Measurements from ENCODE around the gene PLAAT4. TPM values are rescaled to one million over a fixed set of nuclear protein-coding genes. Genes with fewer than 3 reads are reported as not detected.

The PLAAT4 gene
- total RNA-seq, 1 experiment from 2014 or later = 0.52 TPM

DNA sequence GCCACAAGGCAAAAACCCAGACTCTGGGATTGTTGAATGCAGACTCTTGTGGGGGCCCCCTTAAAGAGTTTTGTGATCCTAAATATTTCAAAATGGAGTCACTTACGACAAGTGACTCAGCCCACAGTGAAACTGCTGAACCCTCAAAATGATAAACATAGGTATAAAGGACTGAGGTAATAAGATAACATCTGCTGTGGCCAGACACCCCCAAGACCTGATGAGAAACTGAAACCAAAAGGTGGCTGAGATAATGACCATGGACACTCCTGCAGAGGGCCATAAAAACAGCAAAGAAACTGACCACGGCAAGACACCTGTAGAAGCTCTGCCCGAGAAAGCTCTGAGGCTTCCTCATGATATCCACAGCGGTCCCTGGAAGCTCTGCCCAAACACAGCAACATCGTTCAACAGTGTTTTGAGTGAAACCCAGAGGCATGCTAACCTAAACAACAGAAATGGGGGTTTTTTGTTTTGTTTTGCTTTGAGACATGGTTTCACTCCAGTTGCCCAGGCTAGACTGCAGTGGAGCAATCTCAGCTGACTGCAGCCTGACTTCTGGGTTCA, 1.6 kb upstream of the PLAAT4 start:
- ChIA-PET CTCF (no interaction called here), POLR2A (no interaction called here), RAD21 (ENCODE audit: low non-redundant PET in 1 of 2, low total read pairs in 2 of 2, uncharacterized antibody in 2 of 2, unreplicated experiment in 2 of 2) (no interaction called here)
- H3K4me1 ChIP-seq (ENCODE audit: control insufficient read depth in 1 of 2, insufficient read depth in 2 of 2, low read length in 2 of 2) = peaks cover 0 to 8% of the 10 kb centered on the region in 2 experiments; a peak in 2 of 4 replicates
- no peak overlapping the region for H3K4me2 ChIP-seq (ENCODE audit: low read length)
- DNase-seq (ENCODE audit: low read depth, low spot score) (no peak), ATAC-seq (no peak)
- no peak for TF ChIP-seq ZNF274 (IDR thresholded peaks at IDR 0.05; ENCODE audit: low read depth, low read length)
- no peak overlapping the region for H3K9ac ChIP-seq (ENCODE audit: low read length)
- no peaks in the 10 kb centered on the region for H4K20me1 ChIP-seq (ENCODE audit: insufficient read depth)
- BruUV-seq (replicated peaks) = no TSS peak
- no peaks in the 10 kb centered on the region for H3K36me3 ChIP-seq (ENCODE audit: control insufficient read depth in 1 of 2, insufficient read depth in 2 of 2, low read length in 2 of 2)
- no peak overlapping the region for H3K27ac ChIP-seq (ENCODE audit: low read depth, low read length)
- no peaks in the 10 kb centered on the region for H3K9me2 ChIP-seq (ENCODE audit: insufficient read depth)
- no peaks in the 10 kb centered on the region; the same call in 1 of the 2 replicates for H3K27me3 ChIP-seq (ENCODE audit: insufficient read depth, low read length)
- no peak overlapping the region for H3K4me3 ChIP-seq (replicated peaks in 1 of 2; ENCODE audit: low read depth in 1 of 2, low read length in 2 of 2)
- intact Hi-C loops (cut with micrococcal nuclease) = no loop called here
- H3K9me3 ChIP-seq (ENCODE audit: control insufficient read depth in 1 of 2, insufficient read depth in 1 of 2, low read depth in 1 of 2, low read length in 2 of 2) = no peaks in the 10 kb centered on the region
- no peaks in the 10 kb centered on the region for H3K79me2 ChIP-seq (ENCODE audit: insufficient read depth, low read length)
- H2AFZ ChIP-seq (ENCODE audit: low read depth, low read length, poor library complexity, severe bottlenecking) = no peak overlapping the region

DNA sequence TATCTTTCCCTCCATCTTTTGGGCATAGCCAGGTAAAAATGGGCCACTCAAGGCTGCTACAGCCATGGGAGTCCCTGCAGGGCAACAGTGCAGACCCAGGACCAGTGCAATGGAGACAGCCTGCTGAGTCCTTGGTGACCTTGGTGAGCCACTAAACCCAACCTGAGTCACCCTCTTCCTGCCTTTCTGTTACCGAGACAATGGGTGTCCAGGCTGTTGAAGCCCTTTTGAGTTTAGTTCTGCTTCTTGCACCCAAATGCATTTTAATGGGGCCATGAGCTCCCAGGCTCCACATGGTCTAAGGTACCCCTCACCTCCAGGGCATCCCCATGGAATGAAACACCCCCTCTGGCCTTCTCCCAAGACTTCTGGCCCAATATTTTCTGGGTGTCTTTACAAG, 874 bp upstream of the PLAAT4 start:
- intact Hi-C loops (cut with micrococcal nuclease) = no loop called here
- no peak overlapping the region for H3K4me3 ChIP-seq (replicated peaks in 1 of 2; ENCODE audit: low read depth in 1 of 2, low read length in 2 of 2)
- no peak overlapping the region for H3K27ac ChIP-seq (ENCODE audit: low read depth, low read length)
- H3K27me3 ChIP-seq (ENCODE audit: insufficient read depth, low read length) = no peaks in the 10 kb centered on the region; the same call in 1 of the 2 replicates
- peaks cover 0 to 8% of the 10 kb centered on the region in 2 experiments; a peak in 2 of 4 replicates for H3K4me1 ChIP-seq (ENCODE audit: control insufficient read depth in 1 of 2, insufficient read depth in 2 of 2, low read length in 2 of 2)
- H3K9ac ChIP-seq (ENCODE audit: low read length) = no peak overlapping the region
- no peaks in the 10 kb centered on the region for H4K20me1 ChIP-seq (ENCODE audit: insufficient read depth)
- H3K9me2 ChIP-seq (ENCODE audit: insufficient read depth) = no peaks in the 10 kb centered on the region
- ATAC-seq = no peak
- no peaks in the 10 kb centered on the region for H3K9me3 ChIP-seq (ENCODE audit: control insufficient read depth in 1 of 2, insufficient read depth in 1 of 2, low read depth in 1 of 2, low read length in 2 of 2)
- ChIA-PET POLR2A (no interaction called here), CTCF (no interaction called here), RAD21 (ENCODE audit: low non-redundant PET in 1 of 2, low total read pairs in 2 of 2, uncharacterized antibody in 2 of 2, unreplicated experiment in 2 of 2) (no interaction called here)
- no peaks in the 10 kb centered on the region for H3K79me2 ChIP-seq (ENCODE audit: insufficient read depth, low read length)
- no peaks in the 10 kb centered on the region for H3K36me3 ChIP-seq (ENCODE audit: control insufficient read depth in 1 of 2, insufficient read depth in 2 of 2, low read length in 2 of 2)
- no peak for DNase-seq (ENCODE audit: low read depth, low spot score)
- H3K4me2 ChIP-seq (ENCODE audit: low read length) = no peak overlapping the region
- no peak for TF ChIP-seq JUND (IDR thresholded peaks at IDR 0.05)
- no peak for TF ChIP-seq EZH2 (IDR thresholded peaks at IDR 0.05)
- no peak for TF ChIP-seq FOSL1 (IDR thresholded peaks at IDR 0.05; ENCODE audit: low read depth)
- TF ChIP-seq ZBTB33 (IDR thresholded peaks at IDR 0.05; ENCODE audit: extremely low read depth, insufficient replicate concordance, low read length) = no peak
- TF ChIP-seq EZH2phosphoT487 (IDR thresholded peaks at IDR 0.05; ENCODE audit: borderline replicate concordance) = no peak
- no peak for TF ChIP-seq TCF7L2 (IDR thresholded peaks at IDR 0.05; ENCODE audit: borderline replicate concordance, extremely low read depth, insufficient read depth, insufficient read length)
- TF ChIP-seq POLR2A (IDR thresholded peaks at IDR 0.05; ENCODE audit: borderline replicate concordance, extremely low read depth, insufficient read depth, insufficient read length) = no peak
- no TSS peak for BruUV-seq (replicated peaks)
- no peak overlapping the region for H2AFZ ChIP-seq (ENCODE audit: low read depth, low read length, poor library complexity, severe bottlenecking)
